ENCODE results near the gene SEMA3D.

SEMA3D gene

DNA sequence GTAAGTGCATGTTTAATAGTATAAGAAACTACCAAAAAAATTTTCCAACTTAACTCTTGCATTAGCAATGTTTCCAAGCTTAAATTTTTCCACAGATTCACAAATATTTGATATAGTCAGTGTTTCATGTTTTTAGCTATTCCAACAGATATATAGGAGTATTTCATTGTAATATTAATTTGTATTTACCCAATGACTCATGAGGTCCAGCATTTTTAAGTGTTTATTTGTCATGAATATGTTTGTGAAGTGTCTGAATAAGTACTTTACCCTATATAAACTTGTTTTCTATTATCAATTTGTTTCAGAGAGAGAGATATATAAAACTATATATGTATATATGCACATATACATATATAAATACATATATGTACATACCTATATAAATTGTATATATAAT lies 71.0 kb downstream of the SEMA3D start:
- DNase-seq (ENCODE audit: low spot score) = no peak
- TF ChIP-seq, protein P1, sequence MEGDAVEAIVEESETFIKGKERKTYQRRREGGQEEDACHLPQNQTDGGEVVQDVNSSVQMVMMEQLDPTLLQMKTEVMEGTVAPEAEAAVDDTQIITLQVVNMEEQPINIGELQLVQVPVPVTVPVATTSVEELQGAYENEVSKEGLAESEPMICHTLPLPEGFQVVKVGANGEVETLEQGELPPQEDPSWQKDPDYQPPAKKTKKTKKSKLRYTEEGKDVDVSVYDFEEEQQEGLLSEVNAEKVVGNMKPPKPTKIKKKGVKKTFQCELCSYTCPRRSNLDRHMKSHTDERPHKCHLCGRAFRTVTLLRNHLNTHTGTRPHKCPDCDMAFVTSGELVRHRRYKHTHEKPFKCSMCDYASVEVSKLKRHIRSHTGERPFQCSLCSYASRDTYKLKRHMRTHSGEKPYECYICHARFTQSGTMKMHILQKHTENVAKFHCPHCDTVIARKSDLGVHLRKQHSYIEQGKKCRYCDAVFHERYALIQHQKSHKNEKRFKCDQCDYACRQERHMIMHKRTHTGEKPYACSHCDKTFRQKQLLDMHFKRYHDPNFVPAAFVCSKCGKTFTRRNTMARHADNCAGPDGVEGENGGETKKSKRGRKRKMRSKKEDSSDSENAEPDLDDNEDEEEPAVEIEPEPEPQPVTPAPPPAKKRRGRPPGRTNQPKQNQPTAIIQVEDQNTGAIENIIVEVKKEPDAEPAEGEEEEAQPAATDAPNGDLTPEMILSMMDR (IDR thresholded peaks at IDR 0.05; ENCODE audit: extremely low read depth, missing control alignments) = no peak

DNA sequence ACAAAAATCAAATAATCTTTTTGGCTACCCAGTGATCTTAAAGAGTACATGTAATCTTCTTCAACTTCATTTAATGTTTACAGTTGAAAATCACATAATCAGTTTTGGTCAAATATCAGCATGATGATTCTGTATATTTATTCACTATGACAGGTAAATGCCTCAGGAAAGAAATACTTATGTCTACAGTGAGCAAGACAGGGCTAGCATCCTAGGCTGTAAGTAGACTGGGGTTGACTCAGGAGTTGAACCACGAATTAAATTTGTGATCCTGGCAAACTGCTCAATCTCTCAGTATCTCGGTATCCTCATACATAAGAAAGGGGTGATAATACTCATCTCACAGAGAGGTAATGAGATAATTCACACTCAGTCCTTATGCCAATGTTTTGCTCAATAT lies 71.8 kb downstream of the SEMA3D start:
- TF ChIP-seq, protein P1 (IDR thresholded peaks at IDR 0.05; ENCODE audit: extremely low read depth, missing control alignments) = no peak
- no peak for DNase-seq (ENCODE audit: low spot score)

GRCh38 chr7:85114342-85114741 lies 72.5 kb downstream of the SEMA3D start:
- TF ChIP-seq, protein P1 (IDR thresholded peaks at IDR 0.05; ENCODE audit: extremely low read depth, missing control alignments) = no peak
- no peak for DNase-seq (ENCODE audit: low spot score)

DNA sequence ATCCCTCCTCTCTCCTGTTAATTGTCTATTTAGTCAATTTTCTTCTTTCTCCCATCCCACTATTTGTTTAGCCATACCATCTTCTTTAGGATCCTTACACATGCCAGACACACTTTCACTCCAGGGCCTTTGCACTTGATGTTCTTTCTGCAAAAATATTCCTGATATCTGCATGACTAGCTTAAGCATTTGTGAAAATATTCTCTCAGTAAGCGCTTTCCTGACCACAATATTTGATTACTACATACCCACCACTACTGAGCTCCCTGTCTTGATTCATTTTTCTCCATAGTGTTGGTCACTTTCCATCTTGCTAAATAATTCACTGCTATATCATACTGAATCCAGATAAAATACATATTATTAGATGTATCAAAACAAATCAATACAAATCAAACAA lies 75.1 kb downstream of the SEMA3D start:
- TF ChIP-seq, protein P1 (IDR thresholded peaks at IDR 0.05; ENCODE audit: extremely low read depth, missing control alignments) = no peak
- DNase-seq (ENCODE audit: low spot score) = no peak

- TF ChIP-seq, protein P1 (IDR thresholded peaks at IDR 0.05; ENCODE audit: extremely low read depth, missing control alignments) = no peak
- no peak for DNase-seq (ENCODE audit: low spot score)
These were observed 80.1 kb downstream of the SEMA3D start for GRCh38 chr7:85106719-85107118.

DNA sequence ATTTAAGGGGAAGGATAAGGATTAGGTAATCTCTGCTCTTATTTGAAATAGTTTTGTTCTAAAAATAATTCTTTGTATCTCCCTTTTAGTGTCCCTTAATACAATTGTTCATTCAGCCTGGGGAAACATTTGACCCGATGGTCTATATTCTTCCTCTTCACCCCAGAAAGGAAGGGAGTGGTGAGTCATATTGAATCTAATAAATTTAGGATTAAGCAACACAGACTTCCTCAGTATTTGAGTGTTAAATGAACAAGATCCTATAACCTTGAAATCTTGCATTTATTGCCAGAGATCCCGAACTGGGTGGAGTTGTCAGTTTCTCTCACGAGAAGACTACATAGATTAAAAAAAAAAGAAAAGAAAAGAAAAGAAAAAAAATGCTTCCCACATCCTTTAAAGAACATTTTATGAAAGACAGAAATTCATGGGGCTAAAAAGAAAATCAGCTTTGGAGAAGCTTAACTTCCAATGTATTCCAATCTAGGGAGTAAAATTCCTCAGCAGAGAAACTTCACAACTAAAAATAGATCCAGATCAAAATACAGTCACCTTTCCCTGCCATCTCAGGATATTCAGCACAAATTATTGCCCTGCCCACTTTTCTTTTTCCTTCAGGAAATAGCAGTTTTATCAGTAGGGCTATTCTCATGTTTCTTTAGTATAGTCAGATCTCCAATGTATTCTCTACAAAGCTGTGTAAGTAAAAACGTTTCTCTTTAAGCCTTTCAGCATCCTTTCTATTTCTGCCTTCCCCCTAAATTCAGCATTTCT lies 82.2 kb downstream of the SEMA3D start:
- DNase-seq (ENCODE audit: low spot score) = no peak
- TF ChIP-seq, protein P1 (IDR thresholded peaks at IDR 0.05; ENCODE audit: extremely low read depth, missing control alignments) = no peak

DNA sequence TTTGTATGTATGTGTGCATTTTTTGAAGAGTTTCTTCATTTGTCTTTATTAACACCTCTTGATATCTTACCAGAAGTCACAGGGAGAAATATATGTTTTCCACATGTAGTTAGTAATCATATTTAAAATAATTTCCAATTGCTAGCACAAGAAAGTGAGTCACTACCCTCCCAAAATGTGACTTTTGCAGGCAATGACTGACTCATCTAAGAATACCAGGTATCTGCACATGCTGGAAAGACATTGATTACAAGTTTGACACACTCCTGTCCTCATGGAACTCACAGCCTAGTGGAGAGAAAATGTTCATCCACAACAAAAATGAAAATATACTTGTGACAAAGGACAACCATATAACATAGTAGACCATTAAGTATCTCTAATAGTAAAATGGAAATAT lies 82.9 kb downstream of the SEMA3D start:
- TF ChIP-seq, protein P1 (IDR thresholded peaks at IDR 0.05; ENCODE audit: extremely low read depth, missing control alignments) = no peak
- DNase-seq (ENCODE audit: low spot score) = no peak
